HepG2 (cell line): Measurements from ENCODE around the gene AADACL2. TPM values are rescaled to one million over a fixed set of nuclear protein-coding genes. Genes with fewer than 3 reads are reported as not detected.

ENCODE experiments used
- BCL6 ChIP-seq: IDR thresholded peaks from 2 replicates; pipeline ENCODE4 v1.6.1; 2016; ENCODE audit warnings: missing genetic modification reagents, missing compliant biosample characterization
- CBX5 ChIP-seq: sonication (generic); formaldehyde crosslinking; IDR thresholded peaks from 2 replicates; pipeline ENCODE4 v1.4.0; 2020; ENCODE audit warnings: missing genetic modification reagents, borderline replicate concordance
- CEBPG ChIP-seq: IDR thresholded peaks from 2 replicates; pipeline ENCODE4 v1.6.1; 2016
- FOXA1 ChIP-seq, 2 experiments: fragments of 450-650 bp in 1 of 2; sonication (generic) in 1 of 2; formaldehyde crosslinking in 1 of 2; IDR thresholded peaks; 2 replicates each; pipeline versions ENCODE4 v1.4.0 to v1.6.1; 2016 to 2020; ENCODE audit warnings: missing genetic modification reagents in 1 of 2
- KDM3A ChIP-seq: IDR thresholded peaks from 2 replicates; pipeline ENCODE4 v1.6.1; 2018; ENCODE audit warnings: low read depth, missing compliant biosample characterization
- KLF16 ChIP-seq, 2 experiments: sonication (generic) in 1 of 2; formaldehyde crosslinking in 1 of 2; IDR thresholded peaks; 2 replicates each; pipeline versions ENCODE4 v1.6.1 to v1.8.0; 2016 to 2023; ENCODE audit warnings: missing genetic modification reagents in 2 of 2, missing compliant biosample characterization in 1 of 2
- MED1 ChIP-seq: sonication (generic); formaldehyde crosslinking; IDR thresholded peaks from 2 replicates; pipeline ENCODE4 v1.4.0; 2020; ENCODE audit warnings: missing genetic modification reagents
- PHB2 ChIP-seq: fragments of 450-650 bp; IDR thresholded peaks from 2 replicates; pipeline ENCODE4 v1.6.1; 2018; ENCODE audit not compliant: partially characterized antibody
- REL ChIP-seq: sonication (generic); formaldehyde crosslinking; conservative IDR thresholded peaks from 2 replicates; pipeline ENCODE4 v1.8.0; 2022; ENCODE audit warnings: mild to moderate bottlenecking, missing genetic modification reagents, moderate library complexity
- SALL1 ChIP-seq: sonication (generic); formaldehyde crosslinking; IDR thresholded peaks from 2 replicates; pipeline ENCODE4 v1.8.0; 2022; ENCODE audit warnings: mild to moderate bottlenecking, missing genetic modification reagents
- SIX1 ChIP-seq: sonication (generic); formaldehyde crosslinking; IDR thresholded peaks from 2 replicates; pipeline ENCODE4 v1.4.0; 2020; ENCODE audit warnings: missing genetic modification reagents, borderline replicate concordance
- SP5 ChIP-seq: IDR thresholded peaks from 2 replicates; pipeline ENCODE4 v1.6.1; 2016; ENCODE audit warnings: low read depth, borderline replicate concordance
- SUZ12 ChIP-seq: fragments of 150-350 bp; IDR thresholded peaks from 2 replicates; pipeline ENCODE4 v1.6.1; 2014; ENCODE audit warnings: low read depth, low read length
- ZNF549 ChIP-seq: sonication (generic); formaldehyde crosslinking; IDR thresholded peaks from 2 replicates; pipeline ENCODE4 v1.5.0; 2020; ENCODE audit warnings: missing genetic modification reagents
- ZNF589 ChIP-seq: sonication (generic); formaldehyde crosslinking; conservative IDR thresholded peaks from 2 replicates; pipeline ENCODE4 v1.8.0; 2022; ENCODE audit warnings: mild to moderate bottlenecking, moderate library complexity, missing genetic modification reagents
- ZNF772 ChIP-seq: sonication (generic); formaldehyde crosslinking; IDR thresholded peaks from 2 replicates; pipeline ENCODE4 v1.5.0; 2020; ENCODE audit warnings: mild to moderate bottlenecking, missing genetic modification reagents
- ZSCAN29 ChIP-seq: sonication (generic); formaldehyde crosslinking; conservative IDR thresholded peaks from 2 replicates; pipeline ENCODE4 v1.4.0; 2020; ENCODE audit warnings: mild to moderate bottlenecking, missing genetic modification reagents
- polyA plus RNA-seq, 8 experiments: library from polyadenylated mRNA; depleted of rRNA in 3 of 8; stranded (reverse) in 7 of 8; unstranded in 1 of 8; fragments of >200 nt; fragmentation: Illumina TruSeq in 4 of 8; extraction: Trizol in 4 of 8; gene quantifications; 2 replicates each; pipeline versions ENCODE4 v1.2.1 to v1.2.3, GENCODE V29; 2011 to 2016; ENCODE audit warnings: low read depth in 4 of 8, missing spikeins in 1 of 8, mixed read lengths in 1 of 8; ENCODE audit not compliant: insufficient read depth in 1 of 8
- total RNA-seq, 5 experiments: library from RNA; depleted of rRNA; stranded (reverse); fragments of >200 nt; fragmentation: Illumina TruSeq; extraction: Trizol; gene quantifications; 2 replicates each; pipeline ENCODE4 v1.2.3, GENCODE V29; 2016; ENCODE audit warnings: low read depth in 1 of 5
- TF ChIP-seq, protein P1 (sequence below): sonication (generic); formaldehyde crosslinking; IDR thresholded peaks from 2 replicates; pipeline ENCODE4 v1.5.1; 2020; ENCODE audit warnings: mild to moderate bottlenecking, missing genetic modification reagents, moderate library complexity
- TF ChIP-seq, protein P2 (sequence below): sonication (generic); formaldehyde crosslinking; IDR thresholded peaks from 2 replicates; pipeline ENCODE4 v1.5.0; 2020; ENCODE audit warnings: mild to moderate bottlenecking, missing genetic modification reagents, borderline replicate concordance
- TF ChIP-seq, protein P3 (sequence below): sonication (generic); formaldehyde crosslinking; IDR thresholded peaks from 2 replicates; pipeline ENCODE4 v1.5.0; 2020; ENCODE audit warnings: mild to moderate bottlenecking, missing genetic modification reagents, moderate library complexity

AADACL2 gene
- total and polyA plus RNA-seq, 2 of the 13 experiments (the other 11 are each of a cell fraction or from before 2014, with no cell fraction given): not detected

DNA sequence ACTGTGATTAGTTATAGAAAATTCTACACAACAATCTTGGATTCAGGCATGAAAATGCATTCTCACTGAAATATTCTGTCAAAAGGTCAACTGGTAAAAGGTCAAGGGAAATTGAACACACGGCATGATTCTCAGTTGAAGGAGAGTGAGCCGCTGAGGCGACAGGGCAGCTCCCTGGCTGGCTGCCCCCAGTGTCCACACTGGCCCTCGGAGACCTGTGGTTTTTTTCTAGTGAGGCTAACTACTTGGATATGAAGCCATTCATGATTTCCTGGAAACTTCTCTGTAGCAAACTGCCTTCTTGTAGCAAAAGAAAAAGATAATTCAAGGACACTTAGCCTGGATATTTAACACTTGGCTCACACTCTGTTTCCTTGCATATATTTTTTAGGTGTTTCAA is 37.2 kb downstream of the AADACL2 start (continued):
- TF ChIP-seq, protein P1, sequence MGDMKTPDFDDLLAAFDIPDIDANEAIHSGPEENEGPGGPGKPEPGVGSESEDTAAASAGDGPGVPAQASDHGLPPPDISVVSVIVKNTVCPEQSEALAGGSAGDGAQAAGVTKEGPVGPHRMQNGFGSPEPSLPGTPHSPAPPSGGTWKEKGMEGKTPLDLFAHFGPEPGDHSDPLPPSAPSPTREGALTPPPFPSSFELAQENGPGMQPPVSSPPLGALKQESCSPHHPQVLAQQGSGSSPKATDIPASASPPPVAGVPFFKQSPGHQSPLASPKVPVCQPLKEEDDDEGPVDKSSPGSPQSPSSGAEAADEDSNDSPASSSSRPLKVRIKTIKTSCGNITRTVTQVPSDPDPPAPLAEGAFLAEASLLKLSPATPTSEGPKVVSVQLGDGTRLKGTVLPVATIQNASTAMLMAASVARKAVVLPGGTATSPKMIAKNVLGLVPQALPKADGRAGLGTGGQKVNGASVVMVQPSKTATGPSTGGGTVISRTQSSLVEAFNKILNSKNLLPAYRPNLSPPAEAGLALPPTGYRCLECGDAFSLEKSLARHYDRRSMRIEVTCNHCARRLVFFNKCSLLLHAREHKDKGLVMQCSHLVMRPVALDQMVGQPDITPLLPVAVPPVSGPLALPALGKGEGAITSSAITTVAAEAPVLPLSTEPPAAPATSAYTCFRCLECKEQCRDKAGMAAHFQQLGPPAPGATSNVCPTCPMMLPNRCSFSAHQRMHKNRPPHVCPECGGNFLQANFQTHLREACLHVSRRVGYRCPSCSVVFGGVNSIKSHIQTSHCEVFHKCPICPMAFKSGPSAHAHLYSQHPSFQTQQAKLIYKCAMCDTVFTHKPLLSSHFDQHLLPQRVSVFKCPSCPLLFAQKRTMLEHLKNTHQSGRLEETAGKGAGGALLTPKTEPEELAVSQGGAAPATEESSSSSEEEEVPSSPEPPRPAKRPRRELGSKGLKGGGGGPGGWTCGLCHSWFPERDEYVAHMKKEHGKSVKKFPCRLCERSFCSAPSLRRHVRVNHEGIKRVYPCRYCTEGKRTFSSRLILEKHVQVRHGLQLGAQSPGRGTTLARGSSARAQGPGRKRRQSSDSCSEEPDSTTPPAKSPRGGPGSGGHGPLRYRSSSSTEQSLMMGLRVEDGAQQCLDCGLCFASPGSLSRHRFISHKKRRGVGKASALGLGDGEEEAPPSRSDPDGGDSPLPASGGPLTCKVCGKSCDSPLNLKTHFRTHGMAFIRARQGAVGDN (CRISPR knock-in tag): peak; percentile 67
- TF ChIP-seq SIX1 (CRISPR knock-in tag) (peak; percentile 39; the same call in 1 of the 2 replicates), REL (CRISPR knock-in tag) (no peak), MED1 (CRISPR knock-in tag) (peak; percentile 64), PHB2 (no peak), SALL1 (CRISPR knock-in tag) (peak; percentile 97), ZSCAN29 (CRISPR knock-in tag) (no peak), KDM3A (0 out of 2 replicates have a peak, but pooled peaks have one; percentile 60), BCL6 (peak; percentile 83), ZNF772 (CRISPR knock-in tag) (no peak), CBX5 (CRISPR knock-in tag) (0 out of 2 replicates have a peak, but pooled peaks have one; percentile 47), KLF16 (CRISPR knock-in tag; IDR thresholded peaks at IDR 0.05) (0 out of 4 replicates have a peak, but pooled peaks of 1 of the 2 experiments have one; percentile 26), ZNF589 (CRISPR knock-in tag) (no peak), CEBPG (CRISPR knock-in tag) (peak; percentile 37; the same call in 1 of the 2 replicates), ZNF549 (CRISPR knock-in tag) (no peak), SP5 (CRISPR knock-in tag) (no peak), FOXA1 (IDR thresholded peaks at IDR 0.05) (no peak), FOXA1 (CRISPR knock-in tag; IDR thresholded peaks at IDR 0.05) (peak; percentile 56), SUZ12 (no peak)
- TF ChIP-seq, protein P2, sequence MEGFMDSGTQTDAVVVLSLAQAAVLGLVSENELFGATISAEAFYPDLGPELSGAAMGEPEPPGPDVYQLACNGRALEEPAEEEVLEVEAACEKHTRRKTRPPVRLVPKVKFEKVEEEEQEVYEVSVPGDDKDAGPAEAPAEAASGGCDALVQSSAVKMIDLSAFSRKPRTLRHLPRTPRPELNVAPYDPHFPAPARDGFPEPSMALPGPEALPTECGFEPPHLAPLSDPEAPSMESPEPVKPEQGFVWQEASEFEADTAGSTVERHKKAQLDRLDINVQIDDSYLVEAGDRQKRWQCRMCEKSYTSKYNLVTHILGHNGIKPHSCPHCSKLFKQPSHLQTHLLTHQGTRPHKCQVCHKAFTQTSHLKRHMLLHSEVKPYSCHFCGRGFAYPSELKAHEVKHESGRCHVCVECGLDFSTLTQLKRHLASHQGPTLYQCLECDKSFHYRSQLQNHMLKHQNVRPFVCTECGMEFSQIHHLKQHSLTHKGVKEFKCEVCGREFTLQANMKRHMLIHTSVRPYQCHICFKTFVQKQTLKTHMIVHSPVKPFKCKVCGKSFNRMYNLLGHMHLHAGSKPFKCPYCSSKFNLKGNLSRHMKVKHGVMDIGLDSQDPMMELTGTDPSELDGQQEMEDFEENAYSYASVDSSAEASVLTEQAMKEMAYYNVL: 0 out of 2 replicates have a peak, but pooled peaks have one; percentile 55
- TF ChIP-seq, protein P3, sequence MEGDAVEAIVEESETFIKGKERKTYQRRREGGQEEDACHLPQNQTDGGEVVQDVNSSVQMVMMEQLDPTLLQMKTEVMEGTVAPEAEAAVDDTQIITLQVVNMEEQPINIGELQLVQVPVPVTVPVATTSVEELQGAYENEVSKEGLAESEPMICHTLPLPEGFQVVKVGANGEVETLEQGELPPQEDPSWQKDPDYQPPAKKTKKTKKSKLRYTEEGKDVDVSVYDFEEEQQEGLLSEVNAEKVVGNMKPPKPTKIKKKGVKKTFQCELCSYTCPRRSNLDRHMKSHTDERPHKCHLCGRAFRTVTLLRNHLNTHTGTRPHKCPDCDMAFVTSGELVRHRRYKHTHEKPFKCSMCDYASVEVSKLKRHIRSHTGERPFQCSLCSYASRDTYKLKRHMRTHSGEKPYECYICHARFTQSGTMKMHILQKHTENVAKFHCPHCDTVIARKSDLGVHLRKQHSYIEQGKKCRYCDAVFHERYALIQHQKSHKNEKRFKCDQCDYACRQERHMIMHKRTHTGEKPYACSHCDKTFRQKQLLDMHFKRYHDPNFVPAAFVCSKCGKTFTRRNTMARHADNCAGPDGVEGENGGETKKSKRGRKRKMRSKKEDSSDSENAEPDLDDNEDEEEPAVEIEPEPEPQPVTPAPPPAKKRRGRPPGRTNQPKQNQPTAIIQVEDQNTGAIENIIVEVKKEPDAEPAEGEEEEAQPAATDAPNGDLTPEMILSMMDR (CRISPR knock-in tag): peak; percentile 21; the same call in 1 of the 2 replicates
